Measurements from ENCODE around the gene MAML3. TPM values are rescaled to one million over a fixed set of nuclear protein-coding genes. Genes with fewer than 3 reads are reported as not detected.

Gene MAML3
- total RNA-seq, 1 donor from 2014 or later, result 2.7 TPM

GRCh38 chr4:139738846-139739613, 415.0 kb downstream of the MAML3 start:
- no peak for TF ChIP-seq CTCF (IDR thresholded peaks at IDR 0.05; ENCODE audit: insufficient read depth, low read length, poor library complexity, severe bottlenecking)
- DNase-seq (ENCODE audit: low read depth), result no peak
- Histone ChIP-seq H3K4me3 (ENCODE audit: low read depth, low read length) (no peak overlapping the region), H3K36me3 (ENCODE audit: control insufficient read depth, insufficient read depth, low read length) (no peaks in the 10 kb centered on the region), H3K27me3 (ENCODE audit: control insufficient read depth, insufficient read depth, low read length) (no peaks in the 10 kb centered on the region)

- Histone ChIP-seq H3K27me3 (ENCODE audit: control insufficient read depth, insufficient read depth, low read length) (no peaks in the 10 kb centered on the region), H3K36me3 (ENCODE audit: control insufficient read depth, insufficient read depth, low read length) (no peaks in the 10 kb centered on the region), H3K4me3 (ENCODE audit: low read depth, low read length) (no peak overlapping the region)
- DNase-seq (ENCODE audit: low read depth), result no peak
- no peak for TF ChIP-seq CTCF (IDR thresholded peaks at IDR 0.05; ENCODE audit: insufficient read depth, low read length, poor library complexity, severe bottlenecking)
Observed at GRCh38 chr4:139736661-139737060, 417.3 kb downstream of the MAML3 start.

GRCh38 chr4:139736274-139736660, 417.7 kb downstream of the MAML3 start:
- Histone ChIP-seq H3K27me3 (ENCODE audit: control insufficient read depth, insufficient read depth, low read length) (no peaks in the 10 kb centered on the region), H3K4me3 (ENCODE audit: low read depth, low read length) (no peak overlapping the region), H3K36me3 (ENCODE audit: control insufficient read depth, insufficient read depth, low read length) (no peaks in the 10 kb centered on the region)
- TF ChIP-seq CTCF (IDR thresholded peaks at IDR 0.05; ENCODE audit: insufficient read depth, low read length, poor library complexity, severe bottlenecking), result no peak
- no peak for DNase-seq (ENCODE audit: low read depth)

- no peak for DNase-seq (ENCODE audit: low read depth)
- no peak for TF ChIP-seq CTCF (IDR thresholded peaks at IDR 0.05; ENCODE audit: insufficient read depth, low read length, poor library complexity, severe bottlenecking)
- Histone ChIP-seq H3K36me3 (ENCODE audit: control insufficient read depth, insufficient read depth, low read length) (no peaks in the 10 kb centered on the region), H3K27me3 (ENCODE audit: control insufficient read depth, insufficient read depth, low read length) (no peaks in the 10 kb centered on the region), H3K4me3 (ENCODE audit: low read depth, low read length) (peak overlapping the region; percentile 43)
Observed at GRCh38 chr4:139735381-139736273, 418.4 kb downstream of the MAML3 start.

- Histone ChIP-seq H3K36me3 (ENCODE audit: control insufficient read depth, insufficient read depth, low read length) (no peaks in the 10 kb centered on the region), H3K4me3 (ENCODE audit: low read depth, low read length) (peak overlapping the region; percentile 43), H3K27me3 (ENCODE audit: control insufficient read depth, insufficient read depth, low read length) (no peaks in the 10 kb centered on the region)
- peak; percentile 68 for TF ChIP-seq CTCF (IDR thresholded peaks at IDR 0.05; ENCODE audit: insufficient read depth, low read length, poor library complexity, severe bottlenecking)
- DNase-seq (ENCODE audit: low read depth), result peak; percentile 79
Observed at GRCh38 chr4:139734875-139735380, 419.1 kb downstream of the MAML3 start.

Data from kidney epithelial cell (primary cell).